ENCODE results near the gene FYN.

DNA sequence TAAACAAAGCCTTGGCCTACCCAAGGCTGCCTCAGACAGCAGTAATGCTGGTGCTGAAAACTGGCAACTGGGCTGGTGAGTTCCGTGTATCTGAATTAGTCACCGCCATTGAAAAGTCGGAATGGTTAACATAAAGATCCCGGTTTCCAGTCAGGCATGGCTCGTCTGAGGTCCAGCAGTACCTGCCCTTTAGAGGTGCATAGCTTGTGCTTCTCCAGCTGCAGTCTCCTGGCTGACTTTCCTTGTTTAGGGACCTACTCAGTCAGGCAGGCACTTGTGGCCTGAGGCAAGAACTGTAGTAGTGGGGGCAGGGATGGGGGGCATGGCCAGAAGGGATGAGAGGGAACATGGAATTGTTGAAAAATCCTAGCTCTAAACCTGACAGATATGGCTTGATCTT lies 101.6 kb downstream of the FYN start:
- TF ChIP-seq, protein P1, sequence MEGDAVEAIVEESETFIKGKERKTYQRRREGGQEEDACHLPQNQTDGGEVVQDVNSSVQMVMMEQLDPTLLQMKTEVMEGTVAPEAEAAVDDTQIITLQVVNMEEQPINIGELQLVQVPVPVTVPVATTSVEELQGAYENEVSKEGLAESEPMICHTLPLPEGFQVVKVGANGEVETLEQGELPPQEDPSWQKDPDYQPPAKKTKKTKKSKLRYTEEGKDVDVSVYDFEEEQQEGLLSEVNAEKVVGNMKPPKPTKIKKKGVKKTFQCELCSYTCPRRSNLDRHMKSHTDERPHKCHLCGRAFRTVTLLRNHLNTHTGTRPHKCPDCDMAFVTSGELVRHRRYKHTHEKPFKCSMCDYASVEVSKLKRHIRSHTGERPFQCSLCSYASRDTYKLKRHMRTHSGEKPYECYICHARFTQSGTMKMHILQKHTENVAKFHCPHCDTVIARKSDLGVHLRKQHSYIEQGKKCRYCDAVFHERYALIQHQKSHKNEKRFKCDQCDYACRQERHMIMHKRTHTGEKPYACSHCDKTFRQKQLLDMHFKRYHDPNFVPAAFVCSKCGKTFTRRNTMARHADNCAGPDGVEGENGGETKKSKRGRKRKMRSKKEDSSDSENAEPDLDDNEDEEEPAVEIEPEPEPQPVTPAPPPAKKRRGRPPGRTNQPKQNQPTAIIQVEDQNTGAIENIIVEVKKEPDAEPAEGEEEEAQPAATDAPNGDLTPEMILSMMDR (optimal IDR thresholded peaks at IDR 0.05 in 1 of 3, IDR thresholded peaks at IDR 0.05 in 1 of 3, conservative IDR thresholded peaks at IDR 0.05 in 1 of 3; ENCODE audit: extremely low read depth in 1 of 3, insufficient read depth in 2 of 3, low read length in 3 of 3) = no peak
- no peak for TF ChIP-seq EZH2 (IDR thresholded peaks at IDR 0.05; ENCODE audit: low read length)
